HepG2 (cell line): ENCODE measurements around the gene SMAD7.

Source experiments
- ARHGAP35 ChIP-seq: sonication (generic); formaldehyde crosslinking; IDR thresholded peaks from 2 replicates; pipeline ENCODE4 v1.9.0; 2022; ENCODE audit warnings: mild to moderate bottlenecking, inconsistent platforms, moderate library complexity, missing genetic modification reagents, borderline replicate concordance
- ARNT ChIP-seq: fragments of 450-650 bp; IDR thresholded peaks from 2 replicates; pipeline ENCODE4 v1.6.1; 2017
- ARNTL ChIP-seq: sonication (generic); formaldehyde crosslinking; IDR thresholded peaks from 2 replicates; pipeline ENCODE4 v1.4.0; 2020; ENCODE audit warnings: mild to moderate bottlenecking, missing genetic modification reagents
- CC2D1A ChIP-seq: sonication (generic); formaldehyde crosslinking; IDR thresholded peaks from 2 replicates; pipeline ENCODE4 v1.8.1; 2023; ENCODE audit warnings: mild to moderate bottlenecking, missing genetic modification reagents
- CTCF ChIP-seq: sonication (generic); formaldehyde crosslinking; IDR thresholded peaks from 2 replicates; pipeline ENCODE4 v1.5.0; 2020; ENCODE audit warnings: mild to moderate bottlenecking, missing genetic modification reagents, moderate library complexity
- RELA ChIP-seq: sonication (generic); formaldehyde crosslinking; IDR thresholded peaks from 2 replicates; pipeline ENCODE4 v1.4.0; 2020; ENCODE audit warnings: missing genetic modification reagents
- SNRNP70 ChIP-seq: fragments of 200-400 bp; formaldehyde crosslinking; IDR thresholded peaks from 2 replicates; pipeline ENCODE4 v1.6.1; 2017; ENCODE audit warnings: mild to moderate bottlenecking, low read depth, low read length, moderate library complexity
- YY1 ChIP-seq: IDR thresholded peaks from 2 replicates; pipeline ENCODE4 v1.6.1; 2011; ENCODE audit warnings: low read length, low read depth, moderate library complexity, mild to moderate bottlenecking; ENCODE audit not compliant: insufficient read depth, insufficient replicate concordance
- ZKSCAN5 ChIP-seq: sonication (generic); formaldehyde crosslinking; IDR thresholded peaks from 2 replicates; pipeline ENCODE4 v1.5.1; 2020; ENCODE audit warnings: mild to moderate bottlenecking, missing genetic modification reagents
- ZNF18 ChIP-seq: sonication (generic); formaldehyde crosslinking; IDR thresholded peaks from 2 replicates; pipeline ENCODE4 v1.8.0; 2022; ENCODE audit warnings: mild to moderate bottlenecking, missing genetic modification reagents; ENCODE audit not compliant: insufficient replicate concordance
- ZNF224 ChIP-seq: sonication (generic); formaldehyde crosslinking; IDR thresholded peaks from 2 replicates; pipeline ENCODE4 v1.5.0; 2020; ENCODE audit warnings: mild to moderate bottlenecking, missing genetic modification reagents
- ZNF550 ChIP-seq: sonication (generic); formaldehyde crosslinking; IDR thresholded peaks from 2 replicates; pipeline ENCODE4 v1.4.0; 2020; ENCODE audit warnings: mild to moderate bottlenecking, missing genetic modification reagents, borderline replicate concordance
- ZNF609 ChIP-seq: sonication (generic); formaldehyde crosslinking; IDR thresholded peaks from 2 replicates; pipeline ENCODE4 v1.4.0; 2020; ENCODE audit warnings: mild to moderate bottlenecking, missing genetic modification reagents, borderline replicate concordance
- ZZZ3 ChIP-seq: sonication (generic); formaldehyde crosslinking; IDR thresholded peaks from 2 replicates; pipeline ENCODE4 v1.4.0; 2020; ENCODE audit warnings: missing genetic modification reagents, mild to moderate bottlenecking, borderline replicate concordance

GRCh38 chr18:48924630-48925490, 25.9 kb downstream of the SMAD7 start:
- no peak for TF ChIP-seq SNRNP70
- TF ChIP-seq ARNT = no peak
- TF ChIP-seq ZNF224 = no peak
- no peak for TF ChIP-seq ZNF18
- TF ChIP-seq ZNF609 = no peak
- TF ChIP-seq ZNF550 (CRISPR knock-in tag) = no peak
- no peak for TF ChIP-seq CTCF
- no peak for TF ChIP-seq CC2D1A
- TF ChIP-seq ARHGAP35 (CRISPR knock-in tag) = no peak
- no peak for TF ChIP-seq YY1
- no peak for TF ChIP-seq ZZZ3 (CRISPR knock-in tag)
- TF ChIP-seq ARNTL = no peak
- no peak for TF ChIP-seq ZKSCAN5 (CRISPR knock-in tag)
- TF ChIP-seq RELA (CRISPR knock-in tag) = no peak
